ENCODE data around the gene ORM1. TPM values are rescaled to one million over a fixed set of nuclear protein-coding genes. Genes with fewer than 3 reads are reported as not detected.

Gene ORM1
- total RNA-seq, 1 experiment from 2014 or later: 27.5 TPM

DNA sequence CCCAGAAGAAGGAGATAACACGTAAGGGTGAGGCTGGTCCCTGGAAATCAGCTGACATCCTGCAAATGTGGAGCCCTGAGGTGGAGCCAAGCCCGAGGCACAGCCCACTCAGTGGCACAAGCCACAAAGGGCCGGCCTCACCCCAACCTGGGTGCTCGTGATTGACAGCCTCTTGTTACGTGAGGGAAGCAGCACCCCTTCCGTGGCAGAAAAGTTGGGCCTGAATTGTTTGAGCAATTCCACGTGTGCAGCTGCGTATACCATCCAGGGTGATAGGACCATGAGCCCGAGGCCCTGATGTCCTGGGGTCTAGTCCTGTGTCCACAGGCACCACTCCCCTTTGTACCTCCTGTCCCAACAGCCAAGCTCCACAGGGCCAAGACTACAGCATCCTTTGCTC, 11.6 kb downstream of the ORM1 start:
- POLR2A ChIA-PET: no interaction called here
- BruUV-seq (replicated peaks): no TSS peak

DNA sequence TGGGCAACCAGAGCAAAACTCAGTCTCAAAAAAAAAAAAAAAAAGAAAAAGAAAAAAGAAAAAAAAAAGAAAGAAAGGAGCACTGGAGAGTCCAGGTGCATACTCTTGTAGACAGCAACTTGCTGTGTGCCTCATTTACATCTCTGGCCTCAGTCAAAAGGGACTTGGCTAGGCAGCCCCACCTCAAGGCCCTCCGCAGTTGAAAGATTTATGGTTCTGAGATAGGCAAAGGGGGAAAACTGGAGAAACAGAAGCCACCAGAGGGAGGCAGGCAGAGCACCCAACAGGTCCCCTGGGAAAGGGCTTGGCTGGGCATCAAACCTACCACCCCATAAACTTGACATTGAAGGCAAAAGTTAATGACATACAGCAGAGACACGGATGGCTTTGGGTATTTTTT, 12.8 kb downstream of the ORM1 start:
- DNase-seq: no peak
- ChIA-PET CTCF (no interaction called here), POLR2A (no interaction called here)
- TF ChIP-seq, protein P1, sequence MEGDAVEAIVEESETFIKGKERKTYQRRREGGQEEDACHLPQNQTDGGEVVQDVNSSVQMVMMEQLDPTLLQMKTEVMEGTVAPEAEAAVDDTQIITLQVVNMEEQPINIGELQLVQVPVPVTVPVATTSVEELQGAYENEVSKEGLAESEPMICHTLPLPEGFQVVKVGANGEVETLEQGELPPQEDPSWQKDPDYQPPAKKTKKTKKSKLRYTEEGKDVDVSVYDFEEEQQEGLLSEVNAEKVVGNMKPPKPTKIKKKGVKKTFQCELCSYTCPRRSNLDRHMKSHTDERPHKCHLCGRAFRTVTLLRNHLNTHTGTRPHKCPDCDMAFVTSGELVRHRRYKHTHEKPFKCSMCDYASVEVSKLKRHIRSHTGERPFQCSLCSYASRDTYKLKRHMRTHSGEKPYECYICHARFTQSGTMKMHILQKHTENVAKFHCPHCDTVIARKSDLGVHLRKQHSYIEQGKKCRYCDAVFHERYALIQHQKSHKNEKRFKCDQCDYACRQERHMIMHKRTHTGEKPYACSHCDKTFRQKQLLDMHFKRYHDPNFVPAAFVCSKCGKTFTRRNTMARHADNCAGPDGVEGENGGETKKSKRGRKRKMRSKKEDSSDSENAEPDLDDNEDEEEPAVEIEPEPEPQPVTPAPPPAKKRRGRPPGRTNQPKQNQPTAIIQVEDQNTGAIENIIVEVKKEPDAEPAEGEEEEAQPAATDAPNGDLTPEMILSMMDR (IDR thresholded peaks at IDR 0.05; ENCODE audit: insufficient read depth in 1 of 2, low read depth in 1 of 2, low read length in 1 of 2, severe bottlenecking in 1 of 2, unreplicated experiment in 1 of 2): no peak
- Histone ChIP-seq H3K4me1 (peaks cover 11% of the 10 kb centered on the region), H3K9me3 (no peaks in the 10 kb centered on the region), H3K36me3 (ENCODE audit: control insufficient read depth, insufficient read depth, low read length) (no peaks in the 10 kb centered on the region), H3K27me3 (replicated peaks; ENCODE audit: control insufficient read depth, insufficient read depth, low read length) (no peaks in the 10 kb centered on the region), H3K4me3 (ENCODE audit: low read depth, low read length) (no peak overlapping the region)
- intact Hi-C loops (cut with micrococcal nuclease; ENCODE audit: unreplicated experiment): no loop called here
- Mint-ChIP-seq H3K9me3 (ENCODE audit: unreplicated experiment) (no peaks in the 10 kb centered on the region), H3K27me3 (ENCODE audit: insufficient read depth, unreplicated experiment) (no peaks in the 10 kb centered on the region), H3K27ac (ENCODE audit: unreplicated experiment) (no peak overlapping the region), H3K4me3 (ENCODE audit: unreplicated experiment) (no peak overlapping the region), H3K4me1 (ENCODE audit: low read depth, unreplicated experiment) (peaks cover 6% of the 10 kb centered on the region), H3K36me3 (ENCODE audit: insufficient read depth, unreplicated experiment) (peaks cover 21% of the 10 kb centered on the region)
- no TSS peak for BruUV-seq (replicated peaks)

More for the DNA sequence above, 11.6 kb downstream of the ORM1 start:
- peaks cover 19% of the 10 kb centered on the region for H3K36me3 Mint-ChIP-seq (ENCODE audit: insufficient read depth, unreplicated experiment)
- Histone ChIP-seq H3K36me3 (ENCODE audit: control insufficient read depth, insufficient read depth, low read length) (no peaks in the 10 kb centered on the region), H3K27me3 (replicated peaks; ENCODE audit: control insufficient read depth, insufficient read depth, low read length) (no peaks in the 10 kb centered on the region), H3K4me1 (peaks cover 11% of the 10 kb centered on the region), H3K9me3 (no peaks in the 10 kb centered on the region), H3K4me3 (ENCODE audit: low read depth, low read length) (no peak overlapping the region)
- intact Hi-C loops (cut with micrococcal nuclease; ENCODE audit: unreplicated experiment): no loop called here
- DNase-seq: no peak
- no peak overlapping the region for H3K4me3 Mint-ChIP-seq (ENCODE audit: unreplicated experiment)
- CTCF ChIA-PET: no interaction called here
- no peaks in the 10 kb centered on the region for H3K27me3 Mint-ChIP-seq (ENCODE audit: insufficient read depth, unreplicated experiment)
- H3K4me1 Mint-ChIP-seq (ENCODE audit: low read depth, unreplicated experiment): peaks cover 6% of the 10 kb centered on the region
- TF ChIP-seq, protein P1 (IDR thresholded peaks at IDR 0.05; ENCODE audit: insufficient read depth in 1 of 2, low read depth in 1 of 2, low read length in 1 of 2, severe bottlenecking in 1 of 2, unreplicated experiment in 1 of 2): no peak
- no peaks in the 10 kb centered on the region for H3K9me3 Mint-ChIP-seq (ENCODE audit: unreplicated experiment)
- H3K27ac Mint-ChIP-seq (ENCODE audit: unreplicated experiment): no peak overlapping the region

DNA sequence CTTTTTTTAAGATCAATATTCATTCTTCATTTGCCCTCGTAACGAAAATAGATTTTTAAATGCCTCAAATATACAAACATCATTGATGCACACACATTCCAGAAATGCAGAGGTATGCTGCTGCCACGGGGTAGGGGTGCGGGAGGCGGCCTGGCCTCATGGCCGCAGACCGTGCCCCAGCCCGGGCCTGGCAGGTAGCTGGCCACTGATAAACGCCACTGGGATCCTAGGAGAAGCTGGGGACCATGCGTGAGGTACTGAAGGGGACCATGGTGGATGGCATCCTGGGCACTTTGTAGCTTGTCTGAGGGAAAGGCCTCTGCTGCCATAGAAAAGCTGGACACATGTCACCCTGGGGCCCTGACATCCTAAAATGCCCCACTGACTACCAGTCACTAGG, 13.3 kb downstream of the ORM1 start:
- DNase-seq: no peak
- no peak overlapping the region for H3K4me3 Mint-ChIP-seq (ENCODE audit: unreplicated experiment)
- BruUV-seq (replicated peaks): TSS peak; percentile 38
- H3K27me3 Mint-ChIP-seq (ENCODE audit: insufficient read depth, unreplicated experiment): no peaks in the 10 kb centered on the region
- TF ChIP-seq, protein P1 (IDR thresholded peaks at IDR 0.05; ENCODE audit: insufficient read depth in 1 of 2, low read depth in 1 of 2, low read length in 1 of 2, severe bottlenecking in 1 of 2, unreplicated experiment in 1 of 2): no peak
- H3K4me1 Mint-ChIP-seq (ENCODE audit: low read depth, unreplicated experiment): peaks cover 6% of the 10 kb centered on the region
- Histone ChIP-seq H3K4me3 (ENCODE audit: low read depth, low read length) (no peak overlapping the region), H3K27me3 (replicated peaks; ENCODE audit: control insufficient read depth, insufficient read depth, low read length) (no peaks in the 10 kb centered on the region), H3K36me3 (ENCODE audit: control insufficient read depth, insufficient read depth, low read length) (no peaks in the 10 kb centered on the region), H3K9me3 (no peaks in the 10 kb centered on the region), H3K4me1 (peaks cover 11% of the 10 kb centered on the region)
- no peaks in the 10 kb centered on the region for H3K9me3 Mint-ChIP-seq (ENCODE audit: unreplicated experiment)
- H3K36me3 Mint-ChIP-seq (ENCODE audit: insufficient read depth, unreplicated experiment): peaks cover 17% of the 10 kb centered on the region
- no peak overlapping the region for H3K27ac Mint-ChIP-seq (ENCODE audit: unreplicated experiment)
- CTCF ChIA-PET: no interaction called here
- intact Hi-C loops (cut with micrococcal nuclease; ENCODE audit: unreplicated experiment): no loop called here
- POLR2A ChIA-PET: no interaction called here

Measured in Caco-2 (cell line).